ENCODE measurements around the gene SMYD3. TPM values are rescaled to one million over a fixed set of nuclear protein-coding genes. Genes with fewer than 3 reads are reported as not detected.

SMYD3 gene
- total RNA-seq, 2 experiments from 2014 or later = 22.6 to 27.0 TPM

DNA sequence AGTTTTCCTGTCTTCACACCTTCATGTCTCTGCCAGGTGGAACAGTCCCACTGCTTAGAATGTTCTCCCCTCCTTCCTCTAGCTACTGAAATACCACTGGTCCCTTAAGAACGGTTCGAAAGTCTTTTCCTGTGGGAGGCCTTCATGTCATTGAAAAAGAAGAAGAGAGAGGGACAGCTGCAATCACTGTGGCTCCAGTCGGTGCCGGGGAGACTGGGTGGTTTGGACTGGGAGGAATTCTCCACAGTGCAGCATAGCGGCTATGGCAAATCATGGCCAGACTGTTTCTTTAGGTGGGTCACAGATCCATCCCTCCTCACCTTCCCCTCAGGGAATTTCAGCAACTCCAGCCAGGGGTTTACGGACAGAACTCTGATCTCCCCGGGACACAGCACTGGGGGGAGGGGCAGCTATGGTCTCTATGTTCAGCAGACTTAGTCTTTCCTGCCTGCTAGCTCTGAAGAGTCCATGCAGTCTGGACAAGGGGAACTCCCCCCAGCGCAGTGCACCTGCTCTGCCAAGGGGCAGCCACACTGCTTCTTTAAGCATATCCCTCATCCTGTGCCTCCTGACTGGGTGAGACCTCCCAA is 567.2 kb downstream of the SMYD3 start:
- H3K4me3 Mint-ChIP-seq = no peak overlapping the region
- ATAC-seq (ENCODE audit: low read depth) (no peak), DNase-seq (no peak)
- POLR2A ChIA-PET = no interaction called here
- H3K36me3 Mint-ChIP-seq = peaks cover 6% of the 10 kb centered on the region
- H3K27me3 Mint-ChIP-seq = peaks cover 2% of the 10 kb centered on the region
- no peak overlapping the region for H3K27ac Mint-ChIP-seq
- H3K9me3 Mint-ChIP-seq = no peaks in the 10 kb centered on the region
- peaks cover 17% of the 10 kb centered on the region for H3K4me1 Mint-ChIP-seq

DNA sequence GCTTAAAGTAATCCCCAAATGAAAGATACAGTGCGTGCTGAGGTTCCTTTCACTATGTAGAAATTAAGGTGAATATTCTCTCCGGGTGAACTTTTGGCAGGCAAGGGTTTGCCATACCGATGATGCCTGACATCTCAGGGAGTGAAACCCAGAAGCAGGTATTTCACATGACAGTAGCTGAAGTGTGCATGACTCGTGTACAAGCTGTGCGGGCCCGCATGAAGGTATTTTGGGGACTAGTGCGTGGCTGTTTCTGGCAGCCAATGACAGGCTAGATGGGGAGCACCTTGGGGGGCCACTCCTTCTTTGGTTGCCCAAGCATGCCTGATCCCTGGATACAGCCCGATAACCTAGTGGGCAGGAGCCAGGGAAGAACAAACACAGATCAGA is 569.0 kb downstream of the SMYD3 start:
- H3K36me3 Mint-ChIP-seq = peaks cover 4% of the 10 kb centered on the region
- DNase-seq (no peak), ATAC-seq (ENCODE audit: low read depth) (no peak)
- POLR2A ChIA-PET = no interaction called here
- no peaks in the 10 kb centered on the region for H3K9me3 Mint-ChIP-seq
- no peaks in the 10 kb centered on the region for H3K27me3 Mint-ChIP-seq
- H3K4me1 Mint-ChIP-seq = peaks cover 14% of the 10 kb centered on the region
- no peak overlapping the region for H3K4me3 Mint-ChIP-seq
- no peak overlapping the region for H3K27ac Mint-ChIP-seq

DNA sequence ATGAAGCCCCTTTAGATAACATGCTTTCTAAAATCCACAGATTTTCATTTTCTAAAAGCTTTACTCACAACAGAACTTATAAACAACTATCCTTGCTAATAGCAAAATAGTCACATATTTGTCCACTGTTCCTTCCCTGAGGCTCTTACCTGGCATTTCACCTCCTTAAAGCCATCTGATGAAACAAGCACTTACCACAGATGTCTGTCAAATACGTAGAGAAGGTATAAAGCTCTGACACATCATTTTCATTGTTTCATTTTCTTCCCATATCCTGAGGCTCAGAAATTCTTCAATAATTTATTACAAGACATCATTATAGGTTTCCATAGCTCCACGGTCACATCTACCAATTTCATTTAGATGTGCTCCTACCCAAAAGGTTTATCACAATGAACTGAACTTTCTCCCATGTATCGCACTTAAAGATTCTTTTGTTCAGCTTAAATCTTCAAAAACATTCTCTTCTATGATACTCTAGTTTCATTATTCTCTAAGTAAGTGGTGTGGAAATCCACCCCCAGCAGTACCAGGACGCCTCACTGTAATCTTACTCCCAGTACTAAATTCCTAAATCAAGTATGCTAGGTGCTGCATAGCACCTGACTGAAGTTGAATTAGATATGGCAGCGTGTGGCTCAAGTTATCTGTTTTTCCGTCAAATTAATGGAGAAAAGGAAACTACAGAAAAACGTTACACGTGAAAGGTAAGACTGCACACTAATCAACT is 569.6 kb downstream of the SMYD3 start:
- peaks cover 4% of the 10 kb centered on the region for H3K36me3 Mint-ChIP-seq
- ATAC-seq (ENCODE audit: low read depth) (no peak), DNase-seq (no peak)
- POLR2A ChIA-PET = no interaction called here
- no peaks in the 10 kb centered on the region for H3K27me3 Mint-ChIP-seq
- H3K4me1 Mint-ChIP-seq = peaks cover 8% of the 10 kb centered on the region
- H3K9me3 Mint-ChIP-seq = no peaks in the 10 kb centered on the region
- no peak overlapping the region for H3K4me3 Mint-ChIP-seq
- no peak overlapping the region for H3K27ac Mint-ChIP-seq

DNA sequence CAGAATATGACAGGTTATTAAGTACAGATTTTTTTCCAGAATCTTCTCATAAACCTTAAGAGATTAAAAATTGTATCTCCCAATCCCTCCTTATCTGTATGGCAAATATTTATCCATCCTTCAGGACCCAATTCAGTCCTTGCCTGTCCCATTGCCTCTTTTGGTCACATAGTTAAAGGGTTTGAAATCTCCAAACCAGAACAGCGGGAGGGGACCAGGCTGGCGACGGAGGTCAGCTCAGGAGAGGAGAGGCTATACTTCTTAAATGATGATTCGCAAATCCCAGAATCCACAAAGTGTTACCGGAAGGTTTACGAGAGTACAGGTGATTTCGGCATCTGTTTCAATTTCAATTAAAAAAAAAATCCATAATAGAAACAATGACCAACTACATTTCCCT is 572.7 kb downstream of the SMYD3 start:
- no peaks in the 10 kb centered on the region for H3K9me3 Mint-ChIP-seq

DNA sequence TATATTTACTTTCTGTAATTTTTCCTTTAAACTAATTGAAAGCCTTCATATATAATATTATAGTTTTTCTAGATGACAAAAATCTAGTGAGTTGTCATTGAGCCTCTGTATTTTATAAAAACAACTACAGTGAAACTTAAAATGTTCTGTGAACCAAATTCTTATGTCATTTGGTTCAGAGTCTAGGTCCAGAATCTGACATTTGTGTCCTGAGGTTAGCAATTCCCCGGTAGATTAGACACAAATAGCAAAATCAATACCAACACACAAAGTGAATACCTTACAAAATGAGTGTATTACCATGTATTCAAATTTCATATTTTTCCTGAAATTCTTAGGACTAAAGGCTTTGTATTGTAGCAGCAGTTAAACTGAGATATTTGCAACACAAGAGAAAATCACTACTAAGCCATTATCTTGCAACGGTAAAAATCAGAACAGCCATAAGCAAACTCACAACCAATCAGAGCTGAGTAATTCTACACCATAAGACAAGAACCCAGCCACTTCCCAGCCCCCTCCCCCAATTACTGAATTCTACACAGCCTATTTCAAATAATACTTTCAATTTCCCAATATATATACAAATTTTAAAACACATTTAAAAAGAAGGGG is 573.5 kb downstream of the SMYD3 start:
- Mint-ChIP-seq H3K4me1 (no peaks in the 10 kb centered on the region), H3K4me3 (no peak overlapping the region)
- POLR2A ChIA-PET = no interaction called here

More for the DNA sequence above, 572.7 kb downstream of the SMYD3 start:
- Mint-ChIP-seq H3K4me3 (no peak overlapping the region), H3K27me3 (no peaks in the 10 kb centered on the region), H3K36me3 (peaks cover 4% of the 10 kb centered on the region), H3K4me1 (no peaks in the 10 kb centered on the region), H3K27ac (no peak overlapping the region)
- no peak for DNase-seq
- POLR2A ChIA-PET = no interaction called here
- no peak for ATAC-seq (ENCODE audit: low read depth)

DNA sequence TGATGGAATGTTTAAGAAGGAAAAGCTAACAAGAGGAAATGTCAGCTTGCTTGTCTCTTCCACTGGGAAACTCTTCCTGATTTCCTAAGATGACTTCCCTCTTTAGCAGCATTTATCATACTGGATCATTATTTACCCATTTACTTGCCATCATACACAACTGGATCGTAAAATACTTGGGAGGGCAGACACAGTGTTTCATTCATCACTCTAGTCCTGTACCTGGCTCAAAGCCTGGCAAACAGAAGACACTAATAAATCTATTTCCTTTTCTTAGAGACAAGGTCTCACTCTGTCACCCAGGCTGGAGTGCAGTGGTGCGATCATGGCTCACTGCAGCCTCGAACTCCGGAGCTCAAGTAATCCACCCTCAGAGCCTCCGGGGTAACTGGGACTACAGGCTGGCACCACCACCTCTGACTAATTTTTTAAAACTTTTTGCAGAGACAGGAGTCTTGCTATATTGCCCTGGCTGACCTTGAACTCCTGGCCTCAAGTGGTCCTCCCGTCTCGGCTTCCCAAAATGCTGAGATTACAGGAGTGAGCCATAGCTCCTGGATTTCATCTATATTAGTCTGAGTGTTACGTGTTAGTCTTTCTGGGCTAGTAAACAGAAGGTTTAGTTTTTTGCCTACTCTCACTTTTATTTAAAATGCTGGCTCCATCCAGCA is 574.6 kb downstream of the SMYD3 start:
- Mint-ChIP-seq H3K27ac (no peak overlapping the region), H3K9me3 (no peaks in the 10 kb centered on the region), H3K4me1 (no peaks in the 10 kb centered on the region), H3K36me3 (peaks cover 5% of the 10 kb centered on the region), H3K27me3 (no peaks in the 10 kb centered on the region), H3K4me3 (no peak overlapping the region)
- ATAC-seq (ENCODE audit: low read depth) (no peak), DNase-seq (no peak)
- POLR2A ChIA-PET = no interaction called here

More for the DNA sequence above, 573.5 kb downstream of the SMYD3 start:
- Mint-ChIP-seq H3K36me3 (peaks cover 6% of the 10 kb centered on the region), H3K27me3 (no peaks in the 10 kb centered on the region), H3K27ac (no peak overlapping the region), H3K9me3 (no peaks in the 10 kb centered on the region)
- DNase-seq (no peak), ATAC-seq (ENCODE audit: low read depth) (no peak)

DNA sequence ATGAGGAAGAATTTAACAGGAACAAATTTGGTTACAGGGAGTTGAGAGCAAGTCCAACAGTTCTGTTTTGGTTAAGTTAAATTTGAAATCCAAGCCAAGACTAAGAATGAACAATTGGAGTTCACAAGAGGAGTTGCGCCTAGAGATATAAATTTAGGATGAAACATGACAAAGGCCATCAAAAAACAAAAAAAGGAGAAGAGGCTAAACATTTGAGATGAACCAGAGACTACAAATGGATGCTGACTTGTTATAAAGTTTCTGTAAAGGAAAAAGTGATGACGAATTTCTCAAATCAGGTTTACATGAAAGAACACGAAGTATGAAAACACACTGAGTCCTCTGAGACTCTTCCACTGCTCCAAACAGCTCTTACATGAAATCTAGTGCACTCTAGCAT is 575.6 kb downstream of the SMYD3 start:
- DNase-seq = no peak
- no peaks in the 10 kb centered on the region for H3K4me1 Mint-ChIP-seq
- no peak overlapping the region for H3K27ac Mint-ChIP-seq
- H3K36me3 Mint-ChIP-seq = peaks cover 2% of the 10 kb centered on the region
- H3K4me3 Mint-ChIP-seq = no peak overlapping the region
- ATAC-seq (ENCODE audit: low read depth) = no peak
- POLR2A ChIA-PET = interaction anchor here (0.5 kb wide), 1 partner anchor 788 kb away, joined by 3 read pairs; no protein-coding TSS in a partner anchor
- no peaks in the 10 kb centered on the region for H3K9me3 Mint-ChIP-seq
- no peaks in the 10 kb centered on the region for H3K27me3 Mint-ChIP-seq

DNA sequence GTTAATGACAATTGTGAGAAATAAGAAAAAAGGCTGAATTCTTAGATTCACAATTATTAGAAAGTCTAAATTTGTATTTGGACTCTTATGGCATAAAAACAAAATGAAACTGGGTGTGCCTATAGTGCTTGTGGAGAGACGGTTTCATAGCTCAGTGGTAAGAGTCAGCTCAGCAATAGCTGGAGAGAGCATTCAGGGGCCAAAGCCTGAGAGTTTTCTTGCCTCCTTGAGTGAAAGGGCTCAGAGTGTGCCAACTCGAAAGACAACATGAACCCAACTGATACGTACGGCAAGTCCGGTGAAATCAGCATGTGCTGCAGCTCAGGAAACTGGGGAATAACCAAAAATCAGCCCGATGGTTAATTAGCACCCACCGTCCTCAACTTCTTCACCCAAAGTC is 577.9 kb downstream of the SMYD3 start:
- POLR2A ChIA-PET = no interaction called here
- no peak overlapping the region for H3K27ac Mint-ChIP-seq

DNA sequence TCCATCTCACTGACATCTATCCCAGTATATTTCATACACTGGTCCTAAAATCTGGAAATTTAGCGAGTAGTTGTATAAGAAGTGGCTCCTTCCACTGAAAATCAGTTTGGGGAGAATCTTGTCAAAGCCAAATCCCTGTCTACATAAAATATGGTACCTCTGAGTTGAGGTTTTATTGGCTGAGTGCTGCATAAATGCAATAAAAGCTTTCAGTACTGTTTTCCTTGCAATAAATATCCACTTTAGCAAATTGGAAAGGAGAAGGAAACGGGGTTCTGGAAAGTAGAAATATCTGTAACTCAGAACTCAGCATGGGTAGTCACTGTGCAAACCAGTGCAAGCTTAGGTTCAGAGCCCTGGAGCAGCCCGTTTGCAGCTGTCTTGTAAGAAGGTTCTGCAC is 580.2 kb downstream of the SMYD3 start:
- H3K4me1 Mint-ChIP-seq = no peaks in the 10 kb centered on the region
- peaks cover 2% of the 10 kb centered on the region for H3K9me3 Mint-ChIP-seq
- DNase-seq (no peak), ATAC-seq (ENCODE audit: low read depth) (no peak)
- H3K4me3 Mint-ChIP-seq = no peak overlapping the region
- peaks cover 9% of the 10 kb centered on the region for H3K36me3 Mint-ChIP-seq
- H3K27ac Mint-ChIP-seq = no peak overlapping the region
- POLR2A ChIA-PET = no interaction called here
- H3K27me3 Mint-ChIP-seq = no peaks in the 10 kb centered on the region

More for the DNA sequence above, 577.9 kb downstream of the SMYD3 start:
- H3K4me3 Mint-ChIP-seq = no peak overlapping the region
- peaks cover 6% of the 10 kb centered on the region for H3K36me3 Mint-ChIP-seq
- H3K9me3 Mint-ChIP-seq = peaks cover 2% of the 10 kb centered on the region
- DNase-seq (no peak), ATAC-seq (ENCODE audit: low read depth) (no peak)
- H3K4me1 Mint-ChIP-seq = no peaks in the 10 kb centered on the region
- H3K27me3 Mint-ChIP-seq = no peaks in the 10 kb centered on the region

DNA sequence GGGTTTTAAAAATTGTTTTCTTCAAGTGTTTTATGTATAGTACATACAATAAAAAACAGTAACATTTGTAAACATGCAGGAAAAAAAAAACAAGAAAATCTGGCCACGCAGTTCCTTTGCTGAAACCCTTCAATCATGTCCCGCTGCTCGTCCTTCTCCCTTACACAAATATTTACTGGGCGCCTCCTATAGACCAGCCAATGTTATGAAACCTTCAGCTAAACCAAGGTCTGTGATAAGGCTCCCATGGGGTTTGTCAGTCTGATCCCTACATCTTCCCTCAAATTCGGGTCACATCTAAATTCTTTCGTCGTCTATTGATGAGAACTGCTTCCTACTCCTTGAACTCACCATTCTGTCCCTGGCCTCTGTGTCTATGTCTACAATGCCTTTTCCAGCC is 583.9 kb downstream of the SMYD3 start:
- no peak overlapping the region for H3K4me3 Mint-ChIP-seq
- H3K36me3 Mint-ChIP-seq = peaks cover 12% of the 10 kb centered on the region
- no peak for DNase-seq
- peaks cover 2% of the 10 kb centered on the region for H3K9me3 Mint-ChIP-seq
- H3K27ac Mint-ChIP-seq = no peak overlapping the region
- POLR2A ChIA-PET = no interaction called here
- H3K27me3 Mint-ChIP-seq = no peaks in the 10 kb centered on the region
- ATAC-seq (ENCODE audit: low read depth) = no peak
- no peaks in the 10 kb centered on the region for H3K4me1 Mint-ChIP-seq

DNA sequence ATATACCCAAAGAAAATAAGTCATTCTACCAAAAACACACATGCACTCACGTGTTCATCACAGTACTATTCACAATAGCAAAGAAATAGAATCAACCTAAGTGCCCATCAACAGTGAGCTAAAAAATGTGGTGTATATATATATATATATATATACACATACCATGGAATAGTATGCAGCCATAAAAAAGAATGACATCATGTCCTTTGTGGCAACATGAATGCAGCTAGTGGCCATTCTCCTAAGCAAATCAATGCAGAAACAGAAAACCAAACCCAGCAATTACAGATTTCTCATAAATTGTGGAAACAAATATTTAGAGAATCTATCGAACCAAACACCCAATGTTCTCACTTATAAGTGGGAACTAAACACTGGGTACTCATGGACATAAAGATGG is 585.7 kb downstream of the SMYD3 start:
- DNase-seq (no peak), ATAC-seq (ENCODE audit: low read depth) (no peak)
- H3K36me3 Mint-ChIP-seq = peaks cover 12% of the 10 kb centered on the region
- H3K4me1 Mint-ChIP-seq = no peaks in the 10 kb centered on the region
- POLR2A ChIA-PET = no interaction called here
- H3K27me3 Mint-ChIP-seq = no peaks in the 10 kb centered on the region
- H3K27ac Mint-ChIP-seq = no peak overlapping the region
- H3K4me3 Mint-ChIP-seq = no peak overlapping the region
- H3K9me3 Mint-ChIP-seq = peaks cover 2% of the 10 kb centered on the region

DNA sequence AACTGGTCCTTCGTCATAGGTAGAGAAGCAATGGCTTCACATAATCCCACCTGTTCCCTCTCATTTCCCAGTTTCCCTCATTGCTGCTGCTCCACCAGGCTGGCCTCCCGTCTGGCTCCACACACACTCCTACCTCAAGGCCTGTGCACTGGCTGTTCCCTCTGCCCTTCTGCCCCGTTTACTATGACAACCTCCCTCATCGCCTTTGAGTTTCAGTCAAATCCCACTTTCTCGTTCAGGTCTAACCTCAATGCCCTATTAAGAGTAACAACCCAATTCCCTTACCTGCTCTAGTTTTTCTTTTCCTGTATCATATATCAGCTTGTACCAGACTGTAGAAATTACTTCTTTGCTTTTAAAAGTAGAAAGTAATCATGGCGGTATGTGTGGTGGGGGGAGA is 589.7 kb downstream of the SMYD3 start:
- Mint-ChIP-seq H3K4me3 (no peak overlapping the region), H3K4me1 (no peaks in the 10 kb centered on the region), H3K27me3 (no peaks in the 10 kb centered on the region), H3K27ac (no peak overlapping the region), H3K9me3 (peaks cover 2% of the 10 kb centered on the region), H3K36me3 (peaks cover 13% of the 10 kb centered on the region)
- DNase-seq (no peak), ATAC-seq (ENCODE audit: low read depth) (no peak)
- POLR2A ChIA-PET = no interaction called here

DNA sequence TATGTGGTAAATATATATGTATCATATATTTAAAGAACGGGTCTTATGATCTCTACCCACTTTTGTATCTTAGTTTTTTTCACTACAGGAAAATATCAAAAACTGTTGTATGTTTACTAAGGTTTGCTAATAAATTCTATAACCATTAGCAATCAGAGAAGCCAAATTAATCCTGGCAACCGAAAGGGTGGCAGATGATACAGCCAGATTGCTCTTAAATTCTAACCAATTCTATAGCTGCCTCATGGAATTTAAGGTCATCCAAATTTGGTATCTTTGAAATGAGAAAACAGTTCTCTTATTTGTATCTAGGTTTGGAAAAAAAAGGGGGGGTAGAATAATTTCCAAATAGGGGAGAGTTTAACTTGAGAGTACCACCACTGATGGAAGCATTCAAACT is 591.2 kb downstream of the SMYD3 start:
- POLR2A ChIA-PET = no interaction called here
- Mint-ChIP-seq H3K4me1 (no peaks in the 10 kb centered on the region), H3K27me3 (no peaks in the 10 kb centered on the region), H3K27ac (no peak overlapping the region), H3K9me3 (peaks cover 4% of the 10 kb centered on the region), H3K36me3 (peaks cover 12% of the 10 kb centered on the region), H3K4me3 (no peak overlapping the region)
- ATAC-seq (ENCODE audit: low read depth) = no peak
- no peak for DNase-seq

DNA sequence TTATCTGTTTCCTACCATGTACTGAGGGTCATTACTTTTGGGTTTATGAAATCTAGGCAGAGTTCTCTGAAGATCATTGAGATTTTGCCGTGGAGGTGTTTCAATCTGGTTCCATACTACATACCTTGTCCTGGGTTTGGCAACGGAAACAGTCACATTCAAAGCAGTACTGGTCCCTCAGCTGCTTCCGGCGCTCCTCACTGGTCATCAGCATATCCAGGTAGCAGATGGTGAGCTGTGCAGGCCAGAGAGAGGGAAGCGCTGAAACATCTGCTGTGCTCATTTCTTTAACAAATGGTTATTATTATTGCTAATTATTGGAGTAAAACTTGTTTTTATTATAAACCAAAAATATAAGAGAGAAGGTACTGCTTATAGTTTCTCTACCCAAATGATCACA is 591.7 kb downstream of the SMYD3 start:
- Mint-ChIP-seq H3K36me3 (peaks cover 11% of the 10 kb centered on the region), H3K4me1 (no peaks in the 10 kb centered on the region), H3K9me3 (peaks cover 6% of the 10 kb centered on the region), H3K27ac (no peak overlapping the region), H3K27me3 (no peaks in the 10 kb centered on the region), H3K4me3 (no peak overlapping the region)
- ATAC-seq (ENCODE audit: low read depth) = no peak
- DNase-seq = no peak
- POLR2A ChIA-PET = no interaction called here

All from activated naive CD8-positive, alpha-beta T cell treated with anti-CD3 and anti-CD28 coated beads, Interleukin-2, amount 10 ng/mL, durations not matched to agents 7 days and 5 days (primary cell).